ENCODE results near the gene TMEM202. TPM values are rescaled to one million over a fixed set of nuclear protein-coding genes. Genes with fewer than 3 reads are reported as not detected.

TMEM202 gene, protein sequence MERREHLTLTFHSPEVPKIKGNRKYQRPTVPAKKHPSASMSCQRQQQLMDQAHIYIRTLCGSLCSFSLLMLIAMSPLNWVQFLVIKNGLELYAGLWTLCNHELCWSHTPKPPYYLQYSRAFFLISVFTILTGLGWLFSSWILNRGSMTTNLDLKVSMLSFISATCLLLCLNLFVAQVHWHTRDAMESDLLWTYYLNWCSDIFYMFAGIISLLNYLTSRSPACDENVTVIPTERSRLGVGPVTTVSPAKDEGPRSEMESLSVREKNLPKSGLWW
- total RNA-seq = not detected in 2 replicates

GRCh38 chr15:72397796-72398588 lies at the start of gene TMEM202:
Gene TMEM202, plus strand, starts transcription at chr15:72398305. Its CDS starts 22 bp downstream, at chr15:72398327.

DNA sequence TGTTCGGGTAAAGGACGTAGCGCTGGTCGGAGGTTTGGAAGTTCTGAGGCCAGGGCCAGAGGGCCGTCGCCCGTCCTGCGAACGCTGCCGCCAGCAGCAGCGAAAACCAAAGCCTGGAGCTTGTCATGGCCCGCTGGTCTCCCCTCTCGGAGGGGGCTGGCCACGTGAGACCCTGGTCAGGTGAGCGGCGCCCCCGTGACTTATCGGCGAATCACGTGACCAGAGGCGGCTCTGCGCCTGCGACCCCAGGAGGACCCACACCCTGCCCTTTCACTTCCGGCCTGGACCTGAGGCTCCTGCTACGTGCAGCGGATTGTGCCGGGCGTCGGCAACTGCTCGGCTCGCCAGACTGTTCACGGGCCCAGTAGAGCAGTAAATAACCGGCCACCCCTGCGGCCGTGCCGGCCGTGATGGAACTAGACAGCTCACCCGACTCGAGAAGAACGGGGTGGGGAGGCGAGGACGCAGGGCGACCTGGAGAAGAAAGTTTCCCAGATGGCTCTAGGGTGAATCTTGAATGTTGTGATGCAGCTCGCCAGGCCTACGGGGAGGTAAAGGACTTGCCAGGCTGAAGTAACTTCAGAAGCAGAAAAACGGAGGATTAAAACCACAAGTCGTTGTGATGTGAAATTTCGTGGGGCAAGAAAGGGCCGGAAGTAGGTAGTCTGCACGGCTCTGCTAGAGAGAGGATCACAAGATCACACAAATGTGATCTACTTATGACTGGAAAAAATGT lies 22.1 kb upstream of the TMEM202 start, which contains the start of gene HEXA:
Gene HEXA (minus strand): TSS at position 169 of the 736 bp plus-strand sequence. CDS start 42 bp downstream, at position 127.

Other genes with a start within 250 kb of the TMEM202 start
- 0.54 and 1.0 TPM in 2 replicates for gene GRAMD2A, start 200.5 kb upstream of the TMEM202 start, total RNA-seq
- 2,066 and 2,152 TPM in 2 replicates for gene PKM, start 167.1 kb upstream of the TMEM202 start, total RNA-seq
- 28.4 and 28.8 TPM in 2 replicates for gene PARP6, start 125.8 kb upstream of the TMEM202 start, total RNA-seq
- 0.39 and 0.54 TPM in 2 replicates for gene CELF6, start 78.1 kb upstream of the TMEM202 start, total RNA-seq
- 95.3 and 98.1 TPM in 2 replicates for gene HEXA, start 22.3 kb upstream of the TMEM202 start, total RNA-seq
- 52.9 and 56.6 TPM in 2 replicates for gene ARIH1, start 76.0 kb downstream of the TMEM202 start, total RNA-seq

Data from articular chondrocyte of knee joint (primary cell).